ENCODE results near the gene PNPLA3. TPM values are rescaled to one million over a fixed set of nuclear protein-coding genes. Genes with fewer than 3 reads are reported as not detected.

PNPLA3 gene
- total RNA-seq, 1 experiment from 2014 or later, result 4.9 TPM

GRCh38 chr22:43996170-43996980 lies 72.8 kb downstream of the PNPLA3 start:
- DNase-seq (ENCODE audit: low read depth, low spot score) (no peak), ATAC-seq (no peak)
- no TSS peak for BruUV-seq (replicated peaks)
- Histone ChIP-seq H3K4me1 (ENCODE audit: control insufficient read depth, insufficient read depth, low read length) (no peaks in the 10 kb centered on the region), H3K27ac (ENCODE audit: low read length) (no peak overlapping the region), H3K36me3 (ENCODE audit: control insufficient read depth, insufficient read depth, low read length) (no peaks in the 10 kb centered on the region; the same call in 1 of the 2 replicates), H3K9me3 (ENCODE audit: control insufficient read depth, insufficient read depth, low read depth, low read length) (no peaks in the 10 kb centered on the region), H3K27me3 (ENCODE audit: control insufficient read depth, insufficient read depth, low read length) (no peaks in the 10 kb centered on the region), H3K4me3 (ENCODE audit: low read depth in 2 of 2, low read length in 2 of 2) (no peak overlapping the region)
- POLR2A ChIA-PET, result no interaction called here
- intact Hi-C loops (cut with micrococcal nuclease; ENCODE audit: unreplicated experiment), result no loop called here
- TF ChIP-seq REST (IDR thresholded peaks at IDR 0.05; ENCODE audit: insufficient read depth in 1 of 2, low read depth in 2 of 2, low read length in 1 of 2), result no peak
- no peak for TF ChIP-seq SIN3A (IDR thresholded peaks at IDR 0.05; ENCODE audit: borderline replicate concordance, insufficient read depth, low read depth, low read length)
- TF ChIP-seq TCF7L2 (IDR thresholded peaks at IDR 0.05; ENCODE audit: low read depth, low read length), result no peak
- TF ChIP-seq POLR2AphosphoS5 (IDR thresholded peaks at IDR 0.05; ENCODE audit: low read depth, low read length), result no peak
- no peak for TF ChIP-seq CTCF (IDR thresholded peaks at IDR 0.05)
- CTCF ChIA-PET, result no interaction called here
- in situ Hi-C loops (cut with HindIII; ENCODE audit: low pct_unique_long_range_greater_than_20kb, low sequenced_read_pairs), result no loop called here

- Histone ChIP-seq H3K27ac (ENCODE audit: low read length) (no peak overlapping the region), H3K4me3 (ENCODE audit: low read depth in 2 of 2, low read length in 2 of 2) (no peak overlapping the region), H3K4me1 (ENCODE audit: control insufficient read depth, insufficient read depth, low read length) (no peaks in the 10 kb centered on the region), H3K27me3 (ENCODE audit: control insufficient read depth, insufficient read depth, low read length) (no peaks in the 10 kb centered on the region), H3K36me3 (ENCODE audit: control insufficient read depth, insufficient read depth, low read length) (no peaks in the 10 kb centered on the region; the same call in 1 of the 2 replicates), H3K9me3 (ENCODE audit: control insufficient read depth, insufficient read depth, low read depth, low read length) (no peaks in the 10 kb centered on the region)
- BruUV-seq (replicated peaks), result no TSS peak
- ChIA-PET POLR2A (no interaction called here), CTCF (no interaction called here)
- DNase-seq (ENCODE audit: low read depth, low spot score), result no peak
- no peak for ATAC-seq
- intact Hi-C loops (cut with micrococcal nuclease; ENCODE audit: unreplicated experiment) (no loop called here), in situ Hi-C loops (cut with HindIII; ENCODE audit: low pct_unique_long_range_greater_than_20kb, low sequenced_read_pairs) (no loop called here)
- TF ChIP-seq REST (IDR thresholded peaks at IDR 0.05; ENCODE audit: insufficient read depth in 1 of 2, low read depth in 2 of 2, low read length in 1 of 2) (no peak), POLR2AphosphoS5 (IDR thresholded peaks at IDR 0.05; ENCODE audit: low read depth, low read length) (no peak), SIN3A (IDR thresholded peaks at IDR 0.05; ENCODE audit: borderline replicate concordance, insufficient read depth, low read depth, low read length) (no peak), CTCF (IDR thresholded peaks at IDR 0.05) (no peak), TCF7L2 (IDR thresholded peaks at IDR 0.05; ENCODE audit: low read depth, low read length) (no peak)
These were observed 73.3 kb downstream of the PNPLA3 start for GRCh38 chr22:43996981-43997265.

Data from Panc1 (cell line).